CD4-positive, alpha-beta T cell treated with Interleukin-15 for 1 hour (primary cell): ENCODE data around the gene GCLM.
"Not testable (repeated sequence)": the region's sequence is repeated elsewhere in the genome, so short reads cannot be mapped to it uniquely, and the experiment has no call there.

Source experiments
- DNase-seq: peaks from one replicate; pipeline ENCODE4 v3.0.0-alpha.2; 2020

The GCLM gene, protein sequence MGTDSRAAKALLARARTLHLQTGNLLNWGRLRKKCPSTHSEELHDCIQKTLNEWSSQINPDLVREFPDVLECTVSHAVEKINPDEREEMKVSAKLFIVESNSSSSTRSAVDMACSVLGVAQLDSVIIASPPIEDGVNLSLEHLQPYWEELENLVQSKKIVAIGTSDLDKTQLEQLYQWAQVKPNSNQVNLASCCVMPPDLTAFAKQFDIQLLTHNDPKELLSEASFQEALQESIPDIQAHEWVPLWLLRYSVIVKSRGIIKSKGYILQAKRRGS

DNA sequence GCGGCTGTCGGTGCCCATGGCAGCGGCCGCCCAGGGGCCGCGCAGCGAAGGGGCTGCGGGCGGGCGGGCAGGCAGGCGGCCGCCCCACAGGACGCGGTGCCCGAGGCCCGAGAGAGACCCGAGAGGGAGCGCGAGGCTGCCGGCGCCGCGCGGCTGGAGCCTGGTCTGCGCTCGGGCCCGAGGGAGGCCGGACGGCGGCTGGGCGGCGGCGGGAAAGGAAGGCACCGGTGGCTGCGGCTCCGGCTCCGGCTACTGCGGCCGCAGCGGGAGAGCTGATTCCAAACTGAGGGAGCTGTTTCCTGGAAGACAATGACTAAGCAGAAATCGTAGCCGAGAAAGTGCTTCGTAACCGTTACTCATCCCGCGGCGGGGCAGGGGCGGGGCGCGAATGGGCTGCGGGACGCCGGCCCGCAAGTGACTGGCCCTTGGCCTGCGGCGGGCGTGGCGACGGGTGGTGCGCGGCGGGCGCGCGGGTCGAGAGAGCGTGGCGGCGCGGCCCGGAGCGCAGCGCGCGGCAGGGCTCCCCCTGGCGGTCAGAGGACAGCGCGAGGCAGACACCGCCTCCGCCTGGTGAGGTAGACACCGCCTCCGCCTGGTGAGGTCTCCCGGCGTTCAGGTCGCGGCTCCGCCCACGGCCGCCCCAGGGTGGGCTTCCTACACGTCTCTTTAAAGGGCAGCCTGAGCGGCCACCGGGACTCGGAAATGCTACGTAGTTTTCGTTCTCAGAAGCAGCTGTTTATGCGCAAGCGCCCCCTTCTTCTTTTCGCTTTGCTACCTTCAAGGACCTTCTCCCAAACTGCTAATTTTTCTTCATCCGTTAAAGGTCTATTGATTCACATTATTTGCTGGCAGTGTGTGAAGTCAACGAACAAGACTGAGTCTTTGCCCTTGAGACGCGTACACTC, at the start of gene GCLM:
Gene GCLM, minus strand, starts transcription at position 285 of the 905 bp plus-strand sequence. Its CDS starts 267 bp downstream, at position 18.
- DNase-seq, result peak; percentile 91

DNA sequence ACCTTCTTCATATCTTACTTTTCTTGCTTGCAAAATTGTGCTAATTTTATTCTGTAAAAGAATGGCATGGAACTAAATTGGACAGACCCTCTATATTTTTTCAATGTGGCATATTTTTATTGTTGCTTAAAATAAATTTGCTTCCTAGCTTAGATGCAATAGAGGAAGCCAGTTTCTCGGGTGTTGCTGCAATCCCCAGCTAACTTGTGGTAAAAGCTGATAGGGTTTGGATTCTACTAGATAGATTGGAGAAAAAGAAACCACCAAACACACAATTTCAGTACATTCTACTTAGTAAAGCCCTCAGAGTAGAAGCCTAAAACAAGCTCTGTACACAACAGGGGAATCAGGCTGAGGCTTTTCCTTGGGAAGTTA, 49.5 kb upstream of the GCLM start:
- no peak for DNase-seq

DNA sequence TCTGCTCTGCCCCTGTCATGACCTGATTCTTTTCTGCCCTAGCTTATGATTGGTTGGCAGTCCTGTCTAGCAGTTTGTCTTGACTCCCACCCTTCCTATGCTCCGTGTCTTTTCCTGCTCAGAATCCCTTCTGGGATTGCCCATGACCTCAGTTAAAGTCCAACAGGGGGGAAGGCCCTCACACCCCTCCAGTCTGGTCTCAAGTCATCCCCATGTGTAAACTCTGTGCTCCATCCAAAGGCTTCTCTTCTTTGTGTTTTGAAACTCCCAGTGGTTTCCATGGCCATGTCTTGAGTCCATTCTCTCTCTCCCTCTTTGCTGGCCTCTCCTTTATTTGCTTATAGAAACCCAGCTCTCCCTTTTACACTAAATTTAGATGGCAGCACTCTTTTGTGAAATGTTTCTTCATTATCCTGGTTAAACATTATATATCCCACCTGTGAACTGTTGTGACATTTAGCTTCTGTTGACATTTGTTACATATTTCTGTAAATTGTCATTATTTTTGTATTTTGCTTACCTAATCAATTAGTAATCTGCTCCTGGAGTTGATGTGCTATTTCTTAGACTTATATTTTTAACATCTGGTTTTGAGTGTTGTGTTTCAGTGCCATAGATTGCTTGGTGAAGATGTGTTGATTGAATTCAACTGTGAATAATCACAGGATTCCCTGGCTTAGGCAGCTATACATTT, 48.9 kb upstream of the GCLM start:
- no peak for DNase-seq

DNA sequence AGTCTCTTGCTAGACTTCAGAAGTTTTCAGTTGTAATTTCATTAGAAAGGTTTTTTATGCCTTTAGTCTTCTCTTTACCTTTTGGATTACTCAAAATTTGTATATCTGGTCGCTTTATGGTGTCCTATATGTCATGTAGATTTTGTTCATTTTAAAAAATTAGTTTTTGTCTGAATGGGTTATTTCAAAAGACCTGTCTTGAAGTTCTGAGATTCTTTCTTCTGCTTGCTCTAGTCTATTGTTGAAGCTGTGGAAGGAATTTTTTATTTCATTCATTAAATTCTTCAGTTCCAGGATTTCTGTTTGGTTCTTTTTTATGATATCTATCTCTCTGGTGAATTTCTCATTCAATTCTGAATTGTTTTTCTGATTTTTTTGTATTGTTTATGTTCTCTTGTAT, 46.5 kb upstream of the GCLM start:
- no peak for DNase-seq

DNA sequence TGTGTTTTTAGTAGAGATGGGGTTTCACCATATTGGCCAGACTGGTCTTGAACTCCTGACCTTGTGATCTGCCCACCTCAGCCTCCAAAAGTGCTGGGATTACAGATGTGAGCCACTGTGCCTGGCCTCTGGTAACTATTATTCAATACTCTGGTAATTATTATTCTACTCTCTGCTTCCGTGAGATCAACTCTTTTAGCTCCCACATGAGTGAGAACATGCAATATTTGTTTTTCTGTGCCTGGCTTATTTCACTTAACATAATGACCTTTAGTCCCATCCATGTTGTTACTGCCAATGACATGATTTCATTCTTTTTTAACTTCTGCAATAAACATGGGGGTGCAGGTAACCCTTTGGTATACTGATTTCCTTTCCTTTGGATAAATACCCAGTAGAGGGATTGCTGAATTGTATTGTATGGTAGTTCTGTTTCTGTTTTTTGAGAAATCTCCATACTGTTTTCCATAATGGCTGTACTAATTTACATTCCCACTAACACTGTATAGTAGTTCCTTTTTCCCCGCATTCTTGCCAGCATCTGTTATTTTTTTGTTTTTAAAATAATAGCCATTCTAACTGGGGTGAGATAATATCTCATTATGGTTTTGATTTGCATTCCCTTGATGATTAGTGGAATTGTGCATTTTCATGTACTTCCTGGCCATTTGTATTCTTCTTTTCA, 37.9 kb upstream of the GCLM start:
- not testable (repeated sequence) for DNase-seq

DNA sequence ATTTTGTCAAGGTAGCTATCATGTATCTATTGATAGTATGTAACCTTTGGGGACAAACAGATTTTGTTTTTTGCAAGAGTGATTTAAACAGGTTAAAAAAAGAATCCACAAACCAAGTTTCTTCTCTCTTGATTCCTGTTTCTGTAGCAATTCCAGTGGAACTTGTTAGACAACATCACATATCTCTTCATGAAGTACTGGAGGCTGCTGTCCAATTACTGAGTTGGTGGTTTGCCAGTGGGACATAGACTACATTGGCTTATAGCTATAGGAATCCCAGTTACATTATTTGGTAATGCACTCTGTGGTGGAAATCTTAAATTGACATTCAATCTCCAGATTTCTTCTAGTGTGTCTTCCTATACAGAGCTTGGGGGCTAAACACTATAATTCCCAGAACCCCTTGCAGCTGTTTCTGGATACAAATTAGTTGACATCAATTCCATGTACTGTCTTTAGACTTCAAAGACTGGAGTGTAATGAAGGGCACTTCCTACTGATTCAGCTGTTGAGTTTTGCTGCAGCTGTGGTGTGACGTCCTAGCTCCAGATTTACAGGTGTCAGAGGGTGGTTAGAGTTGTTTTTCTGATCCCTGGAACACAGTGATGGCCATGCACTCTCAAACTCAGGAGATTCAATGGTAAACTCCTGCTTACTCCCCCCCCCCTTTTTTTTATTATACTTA, 29.4 kb upstream of the GCLM start:
- DNase-seq, result no peak

DNA sequence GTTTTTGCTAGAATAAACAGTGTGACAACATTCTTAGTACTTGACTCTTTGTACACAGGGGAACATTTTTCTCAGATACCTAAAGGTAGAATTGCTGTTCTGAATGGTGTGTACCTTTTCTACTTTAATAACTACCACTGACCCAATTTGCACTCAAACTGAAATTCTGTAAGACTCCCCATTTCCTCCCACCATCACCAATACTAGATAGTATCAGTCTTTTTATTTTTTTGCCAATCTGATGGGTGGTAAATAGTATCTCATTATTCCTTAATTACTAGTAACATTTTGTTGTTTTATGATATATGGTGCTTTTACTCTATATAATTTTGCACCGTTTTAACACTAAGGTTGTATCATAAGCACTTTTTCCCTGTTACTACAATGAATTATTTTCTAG, 28.8 kb upstream of the GCLM start:
- DNase-seq, result no peak

DNA sequence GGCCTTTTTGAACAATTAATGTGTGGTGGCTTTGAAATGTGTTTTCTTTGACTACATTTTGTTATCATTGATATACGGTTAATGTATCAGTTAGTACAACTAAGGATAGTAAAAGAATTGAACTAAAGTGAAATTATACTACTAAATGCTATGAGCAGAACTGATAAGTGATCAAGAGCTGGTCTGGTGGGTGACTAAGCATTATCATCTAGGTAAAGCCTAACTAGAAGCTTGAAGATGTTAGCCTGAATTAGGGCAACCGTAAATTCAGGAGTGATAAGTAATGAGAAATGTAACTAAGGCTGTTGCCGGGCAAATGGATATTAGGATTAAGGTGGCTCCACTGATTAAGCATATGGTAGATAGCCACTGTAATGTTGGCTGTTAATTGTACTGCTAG, 16.0 kb upstream of the GCLM start:
- no peak for DNase-seq

DNA sequence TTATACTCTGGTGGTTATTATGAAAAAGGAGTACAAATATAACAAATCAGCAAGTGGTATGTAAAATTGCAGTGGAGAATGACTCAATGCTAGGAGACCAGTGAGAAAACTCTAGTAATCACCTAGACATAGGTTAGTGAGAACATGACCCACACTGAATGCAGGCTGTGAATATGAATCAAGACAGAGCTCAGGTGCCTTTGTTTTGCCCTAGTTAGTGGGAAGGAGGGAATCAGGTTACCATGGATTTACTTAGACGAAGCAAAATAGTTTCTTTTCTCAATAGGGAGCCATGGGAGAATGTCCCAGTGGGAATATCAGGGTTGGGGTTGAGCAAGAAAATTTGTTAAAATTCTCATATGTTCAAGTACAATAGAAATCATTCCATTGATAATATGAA, 10.6 kb upstream of the GCLM start:
- DNase-seq, result no peak

DNA sequence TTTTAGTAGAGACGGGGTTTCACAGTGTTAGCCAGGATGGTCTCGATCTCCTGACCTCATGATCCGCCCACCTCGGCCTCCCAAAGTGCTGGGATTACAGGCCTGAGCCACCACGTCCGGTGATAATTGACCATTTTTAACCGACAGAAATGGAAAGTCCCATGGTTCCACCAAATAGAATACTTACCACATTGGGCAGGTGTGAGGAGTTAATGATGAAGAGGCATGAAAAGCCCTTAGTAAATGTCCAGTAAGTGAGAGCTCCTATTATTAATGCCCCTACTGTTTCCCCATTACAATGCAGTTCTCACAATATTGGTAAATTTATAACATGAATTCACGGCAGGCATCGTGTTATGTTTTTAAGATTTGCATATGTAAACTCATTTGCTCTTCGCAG, 8.1 kb upstream of the GCLM start:
- DNase-seq, result no peak

DNA sequence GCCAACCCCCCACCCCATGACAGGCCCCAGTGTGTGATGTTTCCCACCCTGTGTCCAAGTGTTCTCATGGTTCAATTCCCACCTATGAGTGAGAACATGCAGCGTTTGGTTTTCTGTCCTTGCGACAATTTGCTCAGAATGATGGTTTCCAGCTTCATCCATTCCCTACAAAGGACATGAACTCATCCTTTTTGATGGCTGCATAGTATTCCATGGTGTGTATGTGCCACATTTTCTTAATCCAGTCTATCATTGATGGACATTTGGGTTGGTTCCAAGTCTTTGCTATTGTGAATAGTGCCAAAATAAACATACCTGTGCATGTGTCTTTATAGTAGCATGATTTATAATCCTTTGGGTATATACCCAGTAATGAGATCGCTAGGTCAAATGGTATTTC, 1.6 kb upstream of the GCLM start:
- not testable (repeated sequence) for DNase-seq

DNA sequence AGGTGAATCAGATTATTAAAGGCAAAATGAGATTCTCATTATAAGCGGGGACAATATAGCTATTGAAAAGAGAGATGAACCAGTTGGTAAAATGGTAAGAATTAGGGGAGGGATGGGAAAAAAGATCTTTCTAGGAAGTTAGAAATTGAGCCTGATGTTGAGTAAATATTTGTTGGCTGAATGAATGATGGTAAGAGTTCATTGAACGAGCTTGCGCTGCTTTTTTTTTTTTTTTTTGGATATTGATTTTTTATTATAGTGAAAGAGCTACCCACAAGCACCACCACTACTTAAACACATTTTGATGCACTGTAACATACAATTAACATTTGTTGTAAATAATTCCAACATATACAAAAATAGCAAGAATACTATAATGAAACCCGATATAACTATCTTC, 1.1 kb upstream of the GCLM start:
- no peak for DNase-seq

DNA sequence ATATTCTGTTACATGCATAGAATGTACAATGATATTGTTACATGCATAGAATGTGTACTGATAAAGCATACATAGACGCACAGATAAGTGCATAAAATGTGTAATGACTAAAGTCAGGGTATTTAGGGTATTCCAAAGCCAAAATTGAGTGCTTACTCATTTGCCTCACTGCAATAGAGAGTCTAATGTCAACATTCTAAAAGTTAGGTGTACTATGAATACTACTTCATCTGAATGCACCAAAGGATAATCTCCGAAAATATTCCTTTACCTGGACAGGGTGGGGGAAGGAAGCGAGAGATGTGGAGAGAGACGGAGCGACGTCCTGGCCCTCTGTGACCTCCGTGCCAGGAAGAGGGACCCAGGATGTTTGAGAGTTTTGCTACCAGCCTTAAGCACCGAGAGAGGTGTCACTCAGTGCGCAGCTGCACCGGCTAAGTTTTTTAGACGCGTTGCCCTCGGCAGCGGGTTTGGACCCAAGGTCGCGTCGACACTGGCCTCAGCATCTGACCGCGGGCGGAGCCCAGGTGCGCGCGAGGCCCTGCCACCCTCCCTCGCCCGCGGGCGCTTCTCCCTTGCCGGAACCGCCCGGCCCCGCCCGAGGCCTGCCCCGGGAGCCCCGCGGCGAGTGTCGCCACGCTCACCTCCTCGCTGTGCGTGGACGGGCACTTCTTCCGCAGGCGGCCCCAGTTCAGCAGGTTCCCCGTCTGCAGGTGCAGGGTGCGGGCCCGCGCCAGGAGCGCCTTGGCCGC, 660 bp downstream of the GCLM start:
- peak; percentile 30 for DNase-seq

DNA sequence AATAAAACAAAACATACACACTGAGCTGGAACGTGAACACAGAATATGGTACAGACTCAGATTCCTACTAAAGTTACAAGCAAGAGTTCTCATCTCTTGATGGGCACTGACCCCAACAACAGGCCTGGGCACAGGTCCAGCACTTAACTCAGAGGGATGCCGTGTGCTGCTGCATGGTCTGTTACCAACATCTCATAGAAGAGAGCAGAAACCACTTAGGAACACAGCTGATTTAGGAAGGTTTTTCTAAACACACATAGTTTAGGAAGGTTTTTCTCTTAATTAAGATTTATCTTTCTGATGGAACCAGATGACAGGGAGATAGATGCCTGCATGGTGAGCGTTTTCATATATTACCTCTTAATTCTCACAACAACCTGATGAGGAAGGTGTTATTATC, 1.5 kb downstream of the GCLM start:
- no peak for DNase-seq

DNA sequence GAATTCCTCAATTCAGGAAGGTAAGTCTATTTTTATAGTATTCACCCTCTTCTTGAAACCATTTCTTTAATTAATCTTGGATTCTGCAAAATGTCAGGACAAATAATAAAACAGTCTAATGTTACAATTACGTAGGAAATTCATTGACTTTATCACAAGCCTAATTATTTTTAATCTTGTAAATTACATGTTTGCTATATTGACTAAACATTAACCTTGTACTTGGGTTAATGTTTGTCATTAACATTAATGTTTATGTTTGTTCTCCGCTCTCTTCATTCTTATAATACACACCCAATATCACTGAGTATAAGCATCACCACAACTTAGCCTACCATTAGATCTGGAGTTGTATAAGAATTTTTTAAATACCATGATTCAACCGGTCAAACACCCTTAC, 2.8 kb downstream of the GCLM start:
- no peak for DNase-seq

DNA sequence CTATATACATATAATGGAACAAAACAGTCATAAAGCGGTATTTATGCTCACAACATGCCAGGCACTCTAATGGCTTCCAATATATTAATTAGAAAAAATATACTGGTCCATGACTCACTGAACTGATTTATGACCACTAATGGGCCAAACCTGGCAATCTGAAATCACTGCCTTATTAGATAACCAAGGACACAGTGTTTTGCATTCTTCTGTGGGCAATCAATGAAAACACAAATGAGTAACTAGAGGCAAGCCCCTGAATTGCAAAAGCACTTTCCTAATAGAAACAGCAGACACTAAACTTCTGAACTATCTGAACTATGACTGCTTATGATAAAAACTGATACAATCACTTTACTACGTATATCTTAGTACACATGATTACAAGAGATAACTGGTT, 3.5 kb downstream of the GCLM start:
- no peak for DNase-seq

DNA sequence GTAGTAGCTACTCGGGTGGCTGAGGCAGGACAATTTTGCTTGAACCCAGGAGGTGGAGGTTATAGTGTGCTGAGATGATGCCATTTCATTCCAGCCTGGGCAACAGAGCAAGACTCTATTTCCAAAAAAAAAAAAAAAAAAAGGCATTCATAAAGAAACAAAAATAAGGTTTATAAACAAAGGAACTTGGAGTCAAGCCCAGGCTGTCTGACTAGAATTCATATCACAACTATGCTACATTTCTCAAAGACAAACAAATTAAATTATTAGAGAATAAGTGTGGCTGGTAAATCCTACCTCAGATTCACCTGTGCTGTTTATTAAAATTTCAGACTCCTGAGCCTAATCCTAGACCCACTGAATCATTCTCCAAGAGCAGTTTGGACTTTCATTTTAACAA, 4.2 kb downstream of the GCLM start:
- DNase-seq, result no peak

DNA sequence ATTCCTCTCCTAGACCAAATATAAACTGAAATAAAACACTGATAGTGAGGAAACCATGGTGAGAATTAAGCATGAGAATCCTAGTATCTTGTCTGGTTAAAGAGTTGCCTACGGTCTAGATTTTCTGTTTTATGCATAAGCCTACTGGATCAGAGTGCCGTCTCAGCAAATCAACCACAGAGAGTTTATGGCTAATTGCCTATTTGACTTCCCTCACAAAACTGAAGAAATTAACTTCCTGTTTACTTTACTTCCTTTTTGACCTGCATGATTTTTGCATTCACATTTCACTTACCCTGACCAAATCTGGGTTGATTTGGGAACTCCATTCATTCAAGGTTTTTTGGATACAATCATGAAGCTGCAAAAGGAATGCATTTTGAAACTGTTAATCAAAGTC, 5.0 kb downstream of the GCLM start:
- DNase-seq, result no peak

DNA sequence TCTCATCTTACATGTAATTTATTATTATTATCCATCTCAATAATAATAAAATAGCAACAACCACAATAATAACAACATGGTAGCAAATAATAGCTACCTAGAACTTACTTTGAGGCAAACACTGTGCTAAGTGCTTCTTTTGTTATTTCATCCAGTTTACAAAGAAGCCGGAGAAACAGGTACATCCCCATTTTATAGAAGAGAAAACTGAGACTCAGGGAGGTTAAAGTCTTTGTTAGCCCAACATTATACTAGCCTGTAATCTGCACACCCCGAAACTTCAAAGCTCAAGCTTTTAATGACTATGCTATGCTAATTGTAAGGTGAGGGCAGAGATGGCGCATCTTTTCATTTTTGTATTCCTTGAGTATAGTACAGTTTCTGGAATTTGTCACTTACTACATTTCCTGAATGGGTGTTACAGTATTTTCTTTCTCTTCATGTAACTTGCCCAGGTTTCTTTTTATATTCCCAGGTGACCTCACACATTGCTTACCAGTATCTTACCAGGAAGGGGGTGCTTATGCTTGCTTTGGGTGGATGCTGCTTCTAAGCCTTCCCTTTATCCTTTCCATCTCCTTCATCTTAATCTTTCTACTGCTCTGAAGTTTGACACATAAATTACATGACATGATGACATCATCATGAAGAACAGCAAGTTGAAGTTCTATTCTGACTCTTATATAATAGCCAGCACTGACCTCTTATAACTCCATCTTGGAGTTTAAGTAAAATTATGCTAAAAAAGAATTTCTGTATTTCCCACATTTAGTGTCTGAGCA, 8.3 kb downstream of the GCLM start:
- DNase-seq, result no peak

DNA sequence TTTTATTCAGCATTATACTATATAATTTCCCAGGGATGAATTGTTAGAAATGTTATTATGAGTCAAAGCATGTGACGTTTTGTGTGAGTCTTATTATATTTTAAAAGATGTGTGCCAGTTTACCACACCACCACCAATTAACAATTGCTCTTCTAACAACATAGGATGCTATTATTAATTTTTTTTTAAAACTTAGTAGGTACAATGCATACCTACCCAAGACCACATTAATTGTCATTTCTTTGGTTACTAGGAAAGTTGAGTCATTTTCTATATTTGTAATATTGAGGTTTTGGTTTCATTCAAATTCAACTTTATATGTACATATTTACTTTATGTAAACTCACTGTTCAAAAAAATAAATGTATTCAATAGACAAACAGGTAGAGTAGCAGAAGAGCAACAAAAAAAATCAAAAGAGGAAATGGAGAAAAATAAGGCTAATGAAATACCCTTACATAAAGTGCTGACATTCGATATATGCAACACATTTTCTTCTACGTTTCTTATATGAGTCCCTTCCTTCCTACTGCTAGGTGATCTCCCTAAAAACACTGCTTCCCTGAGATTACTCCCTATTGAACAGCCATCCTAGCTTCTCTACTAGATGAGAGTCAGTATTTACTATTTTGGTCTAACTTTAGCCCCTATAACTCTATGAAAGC, 9.6 kb downstream of the GCLM start:
- DNase-seq, result no peak
